H9 (cell line): ENCODE data around the gene KLHL3. TPM values are rescaled to one million over a fixed set of nuclear protein-coding genes. Genes with fewer than 3 reads are reported as not detected.

ENCODE experiments used
- DNase-seq: peaks from one replicate; pipeline ENCODE4 v3.0.0-alpha.2; 2017
- H2AFZ ChIP-seq: one replicate; pipeline ENCODE4 v1.6.1; 2013; ENCODE audit warnings: mild to moderate bottlenecking, low read length, control low read depth, moderate library complexity
- H2AK5ac ChIP-seq: 2 replicates; pipeline ENCODE4 v1.6.1; 2013; ENCODE audit warnings: low read length, control low read depth, mixed read lengths; ENCODE audit not compliant: insufficient read length
- H2BK120ac ChIP-seq: one replicate; pipeline ENCODE4 v1.6.1; 2013; ENCODE audit warnings: low read depth, mild to moderate bottlenecking, low read length, control low read depth, inconsistent platforms; ENCODE audit not compliant: poor library complexity, severe bottlenecking
- H2BK12ac ChIP-seq: 2 replicates; pipeline ENCODE4 v1.6.1; 2013; ENCODE audit warnings: low read length, control low read depth, mixed read lengths, low read depth; ENCODE audit not compliant: insufficient read length
- H2BK15ac ChIP-seq: 2 replicates; pipeline ENCODE4 v1.6.1; 2013; ENCODE audit warnings: low read depth, low read length, control low read depth
- H2BK20ac ChIP-seq: one replicate; pipeline ENCODE4 v1.6.1; 2013; ENCODE audit warnings: low read depth, mild to moderate bottlenecking, low read length, control low read depth, inconsistent platforms; ENCODE audit not compliant: poor library complexity, severe bottlenecking
- H2BK5ac ChIP-seq: 2 replicates; pipeline ENCODE4 v1.6.1; 2013; ENCODE audit warnings: low read length, control low read depth, mixed read lengths; ENCODE audit not compliant: insufficient read length
- H3K14ac ChIP-seq: 2 replicates; pipeline ENCODE4 v1.6.1; 2013; ENCODE audit warnings: low read length, control low read depth; ENCODE audit not compliant: insufficient read depth
- H3K18ac ChIP-seq: 2 replicates; pipeline ENCODE4 v1.6.1; 2013; ENCODE audit warnings: low read depth, mild to moderate bottlenecking, mixed read lengths, low read length, control low read depth; ENCODE audit not compliant: insufficient read length
- H3K23ac ChIP-seq: 2 replicates; pipeline ENCODE4 v1.6.1; 2013; ENCODE audit warnings: low read length, control low read depth, mixed read lengths, low read depth; ENCODE audit not compliant: insufficient read length
- H3K23me2 ChIP-seq: 2 replicates; pipeline ENCODE4 v1.6.1; 2013; ENCODE audit warnings: low read depth, mild to moderate bottlenecking, mixed read lengths, low read length, control low read depth; ENCODE audit not compliant: insufficient read length, poor library complexity, severe bottlenecking
- H3K27ac ChIP-seq: 2 replicates; pipeline ENCODE4 v1.5.1; 2013; ENCODE audit warnings: low read length, control low read depth, mixed read lengths, low read depth; ENCODE audit not compliant: insufficient read length
- H3K27me3 ChIP-seq: 2 replicates; pipeline ENCODE4 v1.6.1; 2013; ENCODE audit warnings: low read length, control low read depth, inconsistent platforms; ENCODE audit not compliant: insufficient read depth
- H3K4ac ChIP-seq: 2 replicates; pipeline ENCODE4 v1.6.1; 2013; ENCODE audit warnings: low read depth, mild to moderate bottlenecking, control low read depth, inconsistent platforms, low read length, moderate library complexity
- H3K4me1 ChIP-seq: 2 replicates; pipeline ENCODE4 v1.6.1; 2013; ENCODE audit warnings: low read length, control low read depth, inconsistent platforms; ENCODE audit not compliant: insufficient read depth
- H3K4me2 ChIP-seq: 2 replicates; pipeline ENCODE4 v1.6.1; 2013; ENCODE audit warnings: low read length, control low read depth, mixed read lengths; ENCODE audit not compliant: insufficient read length, insufficient read depth
- H3K56ac ChIP-seq: 2 replicates; pipeline ENCODE4 v1.6.1; 2013; ENCODE audit warnings: low read depth, mild to moderate bottlenecking, mixed read lengths, low read length, control low read depth; ENCODE audit not compliant: insufficient read length
- H3K79me1 ChIP-seq: 2 replicates; pipeline ENCODE4 v1.6.1; 2013; ENCODE audit warnings: low read depth, mild to moderate bottlenecking, moderate library complexity, low read length, control low read depth, inconsistent platforms; ENCODE audit not compliant: insufficient read depth, poor library complexity, severe bottlenecking
- H3K79me2 ChIP-seq: 2 replicates; pipeline ENCODE4 v1.6.1; 2013; ENCODE audit warnings: low read length, control low read depth, inconsistent platforms; ENCODE audit not compliant: insufficient read depth
- H3K9ac ChIP-seq: 2 replicates; pipeline ENCODE4 v1.6.1; 2013; ENCODE audit warnings: low read length, control low read depth, mixed read lengths; ENCODE audit not compliant: insufficient read length; ENCODE audit errors: extremely low read depth
- H3K9me3 ChIP-seq: one replicate; pipeline ENCODE4 v1.6.1; 2013; ENCODE audit warnings: low read depth, low read length, inconsistent platforms; ENCODE audit not compliant: control insufficient read depth
- H3T11ph ChIP-seq: one replicate; pipeline ENCODE4 v1.6.1; 2013; ENCODE audit warnings: mild to moderate bottlenecking, low read length, control low read depth, inconsistent platforms
- H4K20me1 ChIP-seq: one replicate; pipeline ENCODE4 v1.6.1; 2013; ENCODE audit not compliant: control insufficient read depth, insufficient read length, insufficient read depth
- H4K5ac ChIP-seq: 2 replicates; pipeline ENCODE4 v1.6.1; 2013; ENCODE audit warnings: low read depth, mild to moderate bottlenecking, mixed read lengths, low read length, control low read depth; ENCODE audit not compliant: insufficient read length
- H4K8ac ChIP-seq: replicated peaks from 2 replicates; pipeline ENCODE4 v1.6.1; 2013; ENCODE audit warnings: low read length, control low read depth, mixed read lengths, low read depth; ENCODE audit not compliant: insufficient read length
- H4K91ac ChIP-seq: 2 replicates; pipeline ENCODE4 v1.6.1; 2013; ENCODE audit warnings: low read depth, mild to moderate bottlenecking, moderate library complexity, mixed read lengths, low read length, control low read depth; ENCODE audit not compliant: insufficient read length
- H3K27ac Mint-ChIP-seq, 3 experiments: 2 replicates in 2 of 3; 3 replicates in 1 of 3; pipeline ENCODE4 v1.8.0; 2020 to 2021; ENCODE audit warnings: mixed read lengths in 3 of 3, mild to moderate bottlenecking in 1 of 3, moderate library complexity in 1 of 3
- H3K27me3 Mint-ChIP-seq: 2 replicates; pipeline ENCODE4 v1.8.0; 2021; ENCODE audit warnings: low read depth, mild to moderate bottlenecking, moderate library complexity, mixed read lengths
- H3K36me3 Mint-ChIP-seq, 3 experiments: 2 replicates in 2 of 3; 3 replicates in 1 of 3; pipeline ENCODE4 v1.8.0; 2020 to 2021; ENCODE audit warnings: low read depth in 3 of 3, mixed read lengths in 3 of 3; ENCODE audit not compliant: insufficient read depth in 1 of 3
- H3K4me1 Mint-ChIP-seq, 2 experiments: 2 replicates each; pipeline ENCODE4 v1.8.0; 2020; ENCODE audit warnings: mixed read lengths in 2 of 2
- H3K4me3 Mint-ChIP-seq, 2 experiments: 2 replicates in 1 of 2; 3 replicates in 1 of 2; pipeline ENCODE4 v1.8.0; 2020 to 2021; ENCODE audit warnings: mild to moderate bottlenecking in 2 of 2, mixed read lengths in 2 of 2, moderate library complexity in 1 of 2
- H3K9me3 Mint-ChIP-seq, 2 experiments: 2 replicates in 1 of 2; 3 replicates in 1 of 2; pipeline ENCODE4 v1.8.0; 2020; ENCODE audit warnings: mild to moderate bottlenecking in 2 of 2, mixed read lengths in 2 of 2, moderate library complexity in 1 of 2
- WGBS: extraction: QIAGEN DNeasy Blood & Tissue Kit; methylation state at CpG from one replicate; pipeline ENCODE4 v1.1.7; 2013; ENCODE audit warnings: missing lambda C conversion rate, low lambda C conversion rate, mixed read lengths; ENCODE audit not compliant: insufficient read length; ENCODE audit errors: extremely low coverage; 5-methylcytosine and 5-hydroxymethylcytosine counted together
- long read RNA-seq: library from polyadenylated mRNA; unstranded; transcript quantifications from one replicate; pipeline ENCODE4 v2.0.0, GENCODE V29; 2020
- total RNA-seq: library from RNA; stranded (reverse); gene quantifications from 2 replicates; pipeline ENCODE4 v1.2.1, GENCODE V29; 2021
- TF ChIP-seq, protein P1 (sequence below): fragments of 200-600 bp; sonication (generic); conservative IDR thresholded peaks from 3 replicates; pipeline ENCODE4 v1.8.0; 2021; ENCODE audit warnings: antibody characterized with exemption, mild to moderate bottlenecking

The KLHL3 gene
- total RNA-seq = 11.8 and 12.8 TPM in 2 replicates
- long read RNA-seq, full-length matches to known transcripts = 7 of 44 reads
- long read RNA-seq, partial matches to known transcripts = 2 of 44 reads
- long read RNA-seq, other reads (novel, unspliced or antisense) = 35 of 44 reads

DNA sequence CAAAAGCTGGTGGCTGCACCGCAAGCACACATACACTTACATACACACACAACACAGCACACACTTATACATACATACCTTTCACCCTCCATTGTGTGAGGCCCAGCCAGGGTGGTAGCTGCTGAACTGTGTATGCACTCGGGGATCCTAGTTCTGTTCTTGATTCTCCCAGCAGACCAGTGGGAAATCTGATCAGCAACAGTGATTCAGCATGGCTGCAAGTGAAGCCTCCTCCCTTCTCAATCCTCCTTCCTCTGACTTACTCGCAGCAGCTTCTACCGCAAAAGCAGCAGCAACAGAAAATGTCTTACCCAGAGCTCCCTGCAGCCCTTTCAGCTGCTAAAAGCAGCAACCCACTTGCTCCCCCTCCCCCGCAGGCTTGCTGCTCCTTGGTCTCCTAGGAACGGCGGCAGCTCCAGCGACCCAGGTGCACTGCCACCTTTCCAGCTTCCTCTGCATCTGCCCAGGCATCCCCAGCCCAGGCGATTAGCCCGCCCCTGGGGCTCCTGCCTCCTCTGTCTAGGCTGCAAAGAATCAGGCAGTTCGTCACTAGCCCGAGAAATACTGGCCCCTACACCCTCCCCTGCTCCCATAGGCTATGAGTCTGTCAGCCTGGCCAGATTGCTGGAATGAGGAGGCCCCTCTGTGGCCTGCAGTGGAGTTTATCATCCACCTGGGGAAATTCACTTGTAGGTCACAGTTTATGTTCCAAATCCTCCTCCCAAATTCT is at the start of gene KLHL3:
KLHL3 (minus strand) TSS at position 535 of the 730 bp plus-strand sequence; CDS start at position 92, 443 bp downstream.
- Histone ChIP-seq H3K14ac (peak within 1 kb of the TSS; percentile 4), H2BK5ac (no peak within 1 kb of the TSS), H3K79me2 (peaks cover 11% of the 10 kb centered on the region), H2BK20ac (no peak within 1 kb of the TSS), H3K18ac (peak within 1 kb of the TSS; percentile 69), H2AK5ac (no peak within 1 kb of the TSS), H4K91ac (no peak within 1 kb of the TSS), H2AFZ (peak within 1 kb of the TSS; percentile 0), H3K23me2 (peaks cover 8% of the 10 kb centered on the region), H4K20me1 (no peaks in the 10 kb centered on the region), H3K9me3 (no peaks in the 10 kb centered on the region), H2BK120ac (no peak within 1 kb of the TSS), H3K4me2 (peak within 1 kb of the TSS; percentile 77), H4K8ac (no peak within 1 kb of the TSS), H3K23ac (no peak within 1 kb of the TSS), H3K56ac (no peak within 1 kb of the TSS), H3T11ph (no peak within 1 kb of the TSS), H2BK15ac (no peak within 1 kb of the TSS; the same call in 1 of the 2 replicates), H3K9ac (peak within 1 kb of the TSS; percentile 10), H4K5ac (no peak within 1 kb of the TSS), H3K27ac (peak within 1 kb of the TSS; percentile 12), H3K4ac (no peak within 1 kb of the TSS), H3K4me1 (peaks cover 8% of the 10 kb centered on the region; the same call in 1 of the 2 replicates), H3K79me1 (peaks cover 6% of the 10 kb centered on the region), H3K27me3 (no peaks in the 10 kb centered on the region), H2BK12ac (no peak within 1 kb of the TSS)
- peak; percentile 95 for DNase-seq
- Mint-ChIP-seq H3K27ac (no peak within 1 kb of the TSS), H3K4me1 (peaks cover 4% of the 10 kb centered on the region in 2 experiments), H3K9me3 (no peaks in the 10 kb centered on the region; a peak in 1 of 5 replicates), H3K36me3 (peaks cover 0 to 5% (median 0%) of the 10 kb centered on the region in 3 experiments; a peak in 1 of 7 replicates), H3K4me3 (no peak within 1 kb of the TSS), H3K27me3 (no peaks in the 10 kb centered on the region)
- WGBS = no CpG with 5 or more reads among the region's 12 CpGs
- TF ChIP-seq, protein P1, sequence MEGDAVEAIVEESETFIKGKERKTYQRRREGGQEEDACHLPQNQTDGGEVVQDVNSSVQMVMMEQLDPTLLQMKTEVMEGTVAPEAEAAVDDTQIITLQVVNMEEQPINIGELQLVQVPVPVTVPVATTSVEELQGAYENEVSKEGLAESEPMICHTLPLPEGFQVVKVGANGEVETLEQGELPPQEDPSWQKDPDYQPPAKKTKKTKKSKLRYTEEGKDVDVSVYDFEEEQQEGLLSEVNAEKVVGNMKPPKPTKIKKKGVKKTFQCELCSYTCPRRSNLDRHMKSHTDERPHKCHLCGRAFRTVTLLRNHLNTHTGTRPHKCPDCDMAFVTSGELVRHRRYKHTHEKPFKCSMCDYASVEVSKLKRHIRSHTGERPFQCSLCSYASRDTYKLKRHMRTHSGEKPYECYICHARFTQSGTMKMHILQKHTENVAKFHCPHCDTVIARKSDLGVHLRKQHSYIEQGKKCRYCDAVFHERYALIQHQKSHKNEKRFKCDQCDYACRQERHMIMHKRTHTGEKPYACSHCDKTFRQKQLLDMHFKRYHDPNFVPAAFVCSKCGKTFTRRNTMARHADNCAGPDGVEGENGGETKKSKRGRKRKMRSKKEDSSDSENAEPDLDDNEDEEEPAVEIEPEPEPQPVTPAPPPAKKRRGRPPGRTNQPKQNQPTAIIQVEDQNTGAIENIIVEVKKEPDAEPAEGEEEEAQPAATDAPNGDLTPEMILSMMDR = peak; percentile 41; the same call in 2 of the 3 replicates
